CD14-positive monocyte (primary cell): ENCODE data around the gene SV2B. TPM values are rescaled to one million over a fixed set of nuclear protein-coding genes. Genes with fewer than 3 reads are reported as not detected.

Experiments used
- DNase-seq, 3 donors: peaks; one replicate each; pipeline ENCODE4 v3.0.0-alpha.2; 2011 to 2022
- H2AFZ ChIP-seq: 2 replicates; pipeline ENCODE4 v1.6.0; 2012; ENCODE audit warnings: mild to moderate bottlenecking, low read depth, low read length, inconsistent platforms; ENCODE audit not compliant: insufficient read depth, poor library complexity, severe bottlenecking
- H3K27ac ChIP-seq, 2 donors: 1 replicate in 1 of 2; 2 replicates in 1 of 2; pipeline ENCODE4 v1.5.1; 2012 to 2013; ENCODE audit warnings: low read length in 2 of 2, control low read depth in 1 of 2, inconsistent platforms in 1 of 2, low read depth in 1 of 2, mild to moderate bottlenecking in 1 of 2
- H3K27me3 ChIP-seq, 2 donors: one replicate each; pipeline versions ENCODE4 v1.6.0 to v1.6.1; 2011 to 2013; ENCODE audit warnings: low read length in 2 of 2; ENCODE audit not compliant: control insufficient read depth in 2 of 2, insufficient read depth in 2 of 2
- H3K36me3 ChIP-seq, 2 donors: replicated peaks in 1 of 2; 1 replicate in 1 of 2; 2 replicates in 1 of 2; pipeline versions ENCODE4 v1.5.1 to v1.6.1; 2012 to 2013; ENCODE audit warnings: low read length in 2 of 2, control low read depth in 1 of 2, inconsistent platforms in 1 of 2, mild to moderate bottlenecking in 1 of 2; ENCODE audit not compliant: insufficient read depth in 2 of 2, control insufficient read depth in 1 of 2
- H3K4me1 ChIP-seq, 2 donors: 1 replicate in 1 of 2; 2 replicates in 1 of 2; pipeline versions ENCODE4 v1.5.1 to v1.6.1; 2012 to 2013; ENCODE audit warnings: low read length in 2 of 2, control low read depth in 1 of 2, inconsistent platforms in 1 of 2, mild to moderate bottlenecking in 1 of 2, moderate library complexity in 1 of 2; ENCODE audit not compliant: insufficient read depth in 2 of 2, control insufficient read depth in 1 of 2
- H3K4me2 ChIP-seq: replicated peaks from 2 replicates; pipeline ENCODE3; 2012; ENCODE audit warnings: low read length, moderate library complexity, mild to moderate bottlenecking; ENCODE audit not compliant: poor library complexity, severe bottlenecking; ENCODE audit errors: extremely low read depth
- H3K4me3 ChIP-seq, 3 experiments: fragments of 200-600 bp in 1 of 3; sonication (generic) in 1 of 3; replicated peaks in 1 of 3; 1 replicate in 2 of 3; 2 replicates in 1 of 3; pipeline ENCODE4 v1.5.1; 2011 to 2013; ENCODE audit warnings: low read length in 3 of 3, mild to moderate bottlenecking in 3 of 3, control low read depth in 2 of 3, low read depth in 2 of 3, inconsistent platforms in 1 of 3, moderate library complexity in 1 of 3
- H3K79me2 ChIP-seq: 2 replicates; pipeline ENCODE4 v1.6.0; 2012; ENCODE audit warnings: mild to moderate bottlenecking, control low read depth, inconsistent platforms, low read length, moderate library complexity; ENCODE audit not compliant: insufficient read depth
- H3K9ac ChIP-seq: 2 replicates; pipeline ENCODE4 v1.6.0; 2017; ENCODE audit warnings: low read length, mild to moderate bottlenecking; ENCODE audit not compliant: insufficient read depth, poor library complexity, severe bottlenecking
- H3K9me3 ChIP-seq, 2 donors: replicated peaks in 1 of 2; 1 replicate in 1 of 2; 2 replicates in 1 of 2; pipeline versions ENCODE4 v1.5.1 to v1.6.1; 2012 to 2013; ENCODE audit warnings: low read length in 2 of 2, control low read depth in 1 of 2; ENCODE audit not compliant: control insufficient read depth in 1 of 2, insufficient read depth in 1 of 2
- H4K20me1 ChIP-seq: 2 replicates; pipeline ENCODE4 v1.6.0; 2012; ENCODE audit warnings: mild to moderate bottlenecking, low read length, control low read depth, moderate library complexity; ENCODE audit not compliant: insufficient read depth
- H3K27ac Mint-ChIP-seq, 7 donors: one replicate each; pipeline ENCODE4 v1.8.0; 2020; ENCODE audit warnings: mild to moderate bottlenecking in 7 of 7, mixed read lengths in 7 of 7, moderate library complexity in 6 of 7, inconsistent platforms in 2 of 7
- H3K27me3 Mint-ChIP-seq, 3 donors: one replicate each; pipeline ENCODE4 v1.8.0; 2021 to 2022; ENCODE audit warnings: low read depth in 3 of 3, mild to moderate bottlenecking in 3 of 3, mixed read lengths in 3 of 3, moderate library complexity in 3 of 3, inconsistent platforms in 1 of 3
- H3K36me3 Mint-ChIP-seq, 2 donors: one replicate each; pipeline ENCODE4 v1.8.0; 2020; ENCODE audit warnings: mixed read lengths in 2 of 2, inconsistent platforms in 1 of 2, mild to moderate bottlenecking in 1 of 2
- H3K4me1 Mint-ChIP-seq: one replicate; pipeline ENCODE4 v1.8.0; 2020; ENCODE audit warnings: mild to moderate bottlenecking, mixed read lengths
- H3K4me3 Mint-ChIP-seq, 2 donors: one replicate each; pipeline ENCODE4 v1.8.0; 2020; ENCODE audit warnings: mild to moderate bottlenecking in 2 of 2, mixed read lengths in 2 of 2, moderate library complexity in 1 of 2
- H3K9me3 Mint-ChIP-seq, 7 donors: one replicate each; pipeline ENCODE4 v1.8.0; 2020 to 2022; ENCODE audit warnings: mixed read lengths in 7 of 7, mild to moderate bottlenecking in 6 of 7, moderate library complexity in 6 of 7, inconsistent platforms in 2 of 7
- WGBS: methylation state at CpG from one replicate; pipeline ENCODE4 v1.1.5; 2013; ENCODE audit warnings: missing lambda C conversion rate; ENCODE audit not compliant: insufficient coverage; 5-methylcytosine and 5-hydroxymethylcytosine counted together
- intact Hi-C, 2 donors: fragments of 100-400 bp; cut with micrococcal nuclease; formaldehyde crosslinking; loops; one replicate each; pipeline versions ENCODE4 v1.15.0 to v1.15.1; 2023
- polyA plus RNA-seq, 3 donors: library from polyadenylated mRNA; depleted of rRNA in 1 of 3; unstranded in 2 of 3; stranded (reverse) in 1 of 3; fragments of 300-500 nt in 2 of 3; fragments of >200 nt in 1 of 3; fragmentation: Illumina TruSeq in 2 of 3; gene quantifications; 1 replicate in 2 of 3; 2 replicates in 1 of 3; pipeline ENCODE4 v1.2.3, GENCODE V29; 2012 to 2021
- TF ChIP-seq, protein P1 (sequence below): fragments of 200-600 bp; IDR thresholded peaks from one replicate; pipeline ENCODE4 v1.8.0; 2022; ENCODE audit warnings: antibody characterized with exemption, mild to moderate bottlenecking

SV2B gene
- polyA plus RNA-seq, 3 donors = not detected

- no peak overlapping the region for H3K9ac ChIP-seq
- H3K4me3 ChIP-seq = no peak overlapping the region
- H2AFZ ChIP-seq = no peak overlapping the region
- DNase-seq = no peak
- H3K36me3 ChIP-seq = no peaks in the 10 kb centered on the region
- 90% methylated on average over 2 of the region's 3 CpGs for WGBS
- TF ChIP-seq, protein P1, sequence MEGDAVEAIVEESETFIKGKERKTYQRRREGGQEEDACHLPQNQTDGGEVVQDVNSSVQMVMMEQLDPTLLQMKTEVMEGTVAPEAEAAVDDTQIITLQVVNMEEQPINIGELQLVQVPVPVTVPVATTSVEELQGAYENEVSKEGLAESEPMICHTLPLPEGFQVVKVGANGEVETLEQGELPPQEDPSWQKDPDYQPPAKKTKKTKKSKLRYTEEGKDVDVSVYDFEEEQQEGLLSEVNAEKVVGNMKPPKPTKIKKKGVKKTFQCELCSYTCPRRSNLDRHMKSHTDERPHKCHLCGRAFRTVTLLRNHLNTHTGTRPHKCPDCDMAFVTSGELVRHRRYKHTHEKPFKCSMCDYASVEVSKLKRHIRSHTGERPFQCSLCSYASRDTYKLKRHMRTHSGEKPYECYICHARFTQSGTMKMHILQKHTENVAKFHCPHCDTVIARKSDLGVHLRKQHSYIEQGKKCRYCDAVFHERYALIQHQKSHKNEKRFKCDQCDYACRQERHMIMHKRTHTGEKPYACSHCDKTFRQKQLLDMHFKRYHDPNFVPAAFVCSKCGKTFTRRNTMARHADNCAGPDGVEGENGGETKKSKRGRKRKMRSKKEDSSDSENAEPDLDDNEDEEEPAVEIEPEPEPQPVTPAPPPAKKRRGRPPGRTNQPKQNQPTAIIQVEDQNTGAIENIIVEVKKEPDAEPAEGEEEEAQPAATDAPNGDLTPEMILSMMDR = no peak
- Mint-ChIP-seq H3K4me3 (no peak overlapping the region), H3K36me3 (no peaks in the 10 kb centered on the region), H3K27me3 (peaks cover 4 to 14% (median 8%) of the 10 kb centered on the region in 3 donors), H3K9me3 (no peaks in the 10 kb centered on the region), H3K4me1 (no peaks in the 10 kb centered on the region), H3K27ac (no peak overlapping the region)
- H3K27me3 ChIP-seq = peaks cover 5 to 6% of the 10 kb centered on the region in 2 donors
- H3K79me2 ChIP-seq = no peaks in the 10 kb centered on the region
- no peaks in the 10 kb centered on the region for H3K4me1 ChIP-seq
- no peaks in the 10 kb centered on the region for H4K20me1 ChIP-seq
- H3K27ac ChIP-seq = no peak overlapping the region
- no peaks in the 10 kb centered on the region for H3K9me3 ChIP-seq
- intact Hi-C loops = no loop called here
- H3K4me2 ChIP-seq = no peak overlapping the region
Measured at GRCh38 chr15:91223863-91224262, 123.8 kb downstream of the SV2B start.

DNA sequence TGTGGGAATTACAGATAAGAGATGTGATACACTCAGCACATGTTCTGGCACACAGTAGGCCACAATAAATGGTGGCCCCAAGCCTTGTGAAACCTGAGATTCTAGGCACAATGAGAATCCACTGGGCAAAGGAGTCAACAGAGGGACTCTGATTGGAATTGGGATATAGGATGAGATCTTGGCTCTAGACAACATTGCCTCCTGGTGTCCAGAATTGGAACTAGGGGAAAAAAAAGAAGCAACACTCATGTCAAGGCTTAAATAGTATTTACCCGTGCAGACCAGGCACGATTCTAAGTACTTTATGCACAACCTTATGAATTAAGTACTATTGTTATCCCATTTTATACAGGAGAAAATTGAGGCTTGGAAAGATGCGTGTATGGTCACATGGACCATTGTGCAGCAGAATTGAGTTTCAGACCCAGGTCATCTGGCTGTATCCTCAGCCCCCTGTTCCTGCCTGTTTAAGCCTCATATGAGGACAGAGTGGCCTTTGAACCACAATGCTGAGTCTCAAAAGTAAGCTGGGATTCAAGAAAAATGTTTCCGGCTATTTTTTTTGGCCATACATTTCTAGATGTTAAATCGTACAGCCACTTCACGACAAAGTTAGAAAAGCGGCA is 124.8 kb downstream of the SV2B start:
- H3K4me3 Mint-ChIP-seq = no peak overlapping the region
- no peaks in the 10 kb centered on the region for H3K9me3 Mint-ChIP-seq
- Histone ChIP-seq H3K27me3 (peaks cover 3 to 4% of the 10 kb centered on the region in 2 donors), H3K79me2 (no peaks in the 10 kb centered on the region), H3K9ac (no peak overlapping the region), H3K36me3 (no peaks in the 10 kb centered on the region), H3K4me2 (no peak overlapping the region), H3K27ac (no peak overlapping the region), H2AFZ (no peak overlapping the region), H3K4me3 (no peak overlapping the region), H4K20me1 (no peaks in the 10 kb centered on the region), H3K9me3 (no peaks in the 10 kb centered on the region), H3K4me1 (no peaks in the 10 kb centered on the region)
- H3K27me3 Mint-ChIP-seq = peaks cover 4 to 13% (median 8%) of the 10 kb centered on the region in 3 donors
- DNase-seq = peak in 1 of 3 donors; percentile 14
- intact Hi-C loops = no loop called here
- TF ChIP-seq, protein P1 = peak; percentile 87
- no peaks in the 10 kb centered on the region for H3K36me3 Mint-ChIP-seq
- no peaks in the 10 kb centered on the region for H3K4me1 Mint-ChIP-seq
- H3K27ac Mint-ChIP-seq = no peak overlapping the region
- 84% methylated on average over 5 of the region's 7 CpGs for WGBS
